ENCODE measurements around the gene ZNF813. TPM values are rescaled to one million over a fixed set of nuclear protein-coding genes. Genes with fewer than 3 reads are reported as not detected.
A peak's percentile ranks its signal among the peaks of the same experiment; 100 is the strongest.

Gene ZNF813
- polyA plus RNA-seq, 1 donor from 2014 or later, result 1.9 TPM

- Histone ChIP-seq H4K20me1 (ENCODE audit: insufficient read depth) (no peaks in the 10 kb centered on the region), H3K27ac (ENCODE audit: low read length) (no peak overlapping the region), H3K9ac (ENCODE audit: low read length) (no peak overlapping the region), H3K36me3 (ENCODE audit: insufficient read depth, low read length) (no peaks in the 10 kb centered on the region), H3K79me2 (replicated peaks; ENCODE audit: insufficient read depth, low read length) (no peaks in the 10 kb centered on the region), H3K9me3 (ENCODE audit: low read length) (no peaks in the 10 kb centered on the region), H3K9me2 (ENCODE audit: insufficient read depth, low read length) (no peaks in the 10 kb centered on the region), H3K4me3 (ENCODE audit: low read length) (no peak overlapping the region), H3K27me3 (ENCODE audit: insufficient read depth, low read depth, low read length) (no peaks in the 10 kb centered on the region), H3K4me2 (ENCODE audit: low read length) (no peak overlapping the region), H3F3A (ENCODE audit: insufficient read depth, low read length, poor library complexity, severe bottlenecking) (no peaks in the 10 kb centered on the region), H2AFZ (ENCODE audit: low read depth, low read length) (no peak overlapping the region)
- TF ChIP-seq CTCF (IDR thresholded peaks at IDR 0.05; ENCODE audit: poor library complexity, severe bottlenecking), result no peak
- TF ChIP-seq EZH2 (IDR thresholded peaks at IDR 0.05; ENCODE audit: borderline replicate concordance, insufficient read depth, low read length, poor library complexity, severe bottlenecking), result no peak
- TF ChIP-seq SMC3 (conservative IDR thresholded peaks at IDR 0.05; ENCODE audit: poor library complexity), result no peak
- TF ChIP-seq RAD21 (conservative IDR thresholded peaks at IDR 0.05), result no peak
- no peak for TF ChIP-seq REST (IDR thresholded peaks at IDR 0.05; ENCODE audit: borderline replicate concordance)
- TF ChIP-seq MXI1 (conservative IDR thresholded peaks at IDR 0.05; ENCODE audit: poor library complexity, severe bottlenecking), result no peak
- no peak for TF ChIP-seq POLR2AphosphoS5 (IDR thresholded peaks at IDR 0.05)
- no peak for TF ChIP-seq EP300 (conservative IDR thresholded peaks at IDR 0.05; ENCODE audit: poor library complexity, severe bottlenecking)
- TF ChIP-seq TAF1 (IDR thresholded peaks at IDR 0.05; ENCODE audit: low read depth), result no peak
Measured at GRCh38 chr19:53532362-53532761, 64.8 kb downstream of the ZNF813 start.

DNA sequence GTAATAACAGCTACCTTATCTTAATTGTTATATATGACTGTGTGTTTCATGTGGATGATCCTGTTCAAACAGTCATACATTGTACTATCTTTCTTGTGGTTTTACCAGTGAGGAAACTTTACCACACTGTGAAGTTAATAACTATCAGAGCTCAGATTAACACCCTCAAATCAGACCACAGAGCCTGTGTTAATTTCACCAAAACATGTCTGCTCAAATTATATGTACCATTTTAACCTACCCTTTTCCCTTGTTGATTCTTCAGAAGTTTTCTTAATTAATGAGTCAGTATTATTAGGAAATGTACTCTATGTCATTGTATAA is 68.7 kb downstream of the ZNF813 start:
- Histone ChIP-seq H2AFZ (ENCODE audit: low read depth, low read length) (no peak overlapping the region), H3K36me3 (ENCODE audit: insufficient read depth, low read length) (no peaks in the 10 kb centered on the region), H3K9ac (ENCODE audit: low read length) (no peak overlapping the region), H3K79me2 (replicated peaks; ENCODE audit: insufficient read depth, low read length) (no peaks in the 10 kb centered on the region), H3K9me2 (ENCODE audit: insufficient read depth, low read length) (no peaks in the 10 kb centered on the region), H3K27ac (ENCODE audit: low read length) (no peak overlapping the region), H3K4me3 (ENCODE audit: low read length) (no peak overlapping the region), H4K20me1 (ENCODE audit: insufficient read depth) (no peaks in the 10 kb centered on the region), H3K9me3 (ENCODE audit: low read length) (no peaks in the 10 kb centered on the region), H3F3A (ENCODE audit: insufficient read depth, low read length, poor library complexity, severe bottlenecking) (no peaks in the 10 kb centered on the region), H3K4me2 (ENCODE audit: low read length) (no peak overlapping the region), H3K27me3 (ENCODE audit: insufficient read depth, low read depth, low read length) (no peaks in the 10 kb centered on the region)
- no peak for TF ChIP-seq POLR2AphosphoS5 (IDR thresholded peaks at IDR 0.05)
- TF ChIP-seq EP300 (conservative IDR thresholded peaks at IDR 0.05; ENCODE audit: poor library complexity, severe bottlenecking), result no peak
- no peak for TF ChIP-seq MXI1 (conservative IDR thresholded peaks at IDR 0.05; ENCODE audit: poor library complexity, severe bottlenecking)
- no peak for TF ChIP-seq SMC3 (conservative IDR thresholded peaks at IDR 0.05; ENCODE audit: poor library complexity)

DNA sequence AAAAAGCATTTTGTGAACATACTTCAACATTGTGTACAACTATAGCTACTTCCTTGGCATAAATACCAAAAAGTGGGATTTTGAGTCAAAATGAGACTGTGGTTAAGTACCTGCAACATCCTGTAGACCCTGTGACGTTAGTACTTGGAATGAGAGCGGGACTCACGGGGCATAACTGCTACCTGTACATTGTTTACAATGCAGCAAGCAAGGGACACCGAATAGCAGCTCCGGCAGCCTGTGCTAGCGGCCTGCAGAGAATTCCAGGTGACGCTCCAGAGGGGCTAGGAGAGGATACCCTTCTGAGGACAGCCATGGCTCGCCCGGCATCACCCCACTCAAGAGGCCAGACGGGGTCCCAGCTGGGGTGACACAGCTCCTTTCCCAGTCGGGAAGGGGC is 69.6 kb downstream of the ZNF813 start:
- peak overlapping the region; percentile 65 for H3K9ac ChIP-seq (ENCODE audit: low read length)
- no peaks in the 10 kb centered on the region for H3K9me2 ChIP-seq (ENCODE audit: insufficient read depth, low read length)
- H3K27ac ChIP-seq (ENCODE audit: low read length), result peak overlapping the region; percentile 78
- TF ChIP-seq EZH2 (IDR thresholded peaks at IDR 0.05; ENCODE audit: borderline replicate concordance, insufficient read depth, low read length, poor library complexity, severe bottlenecking) (no peak), POLR2AphosphoS5 (IDR thresholded peaks at IDR 0.05) (no peak), REST (IDR thresholded peaks at IDR 0.05; ENCODE audit: borderline replicate concordance) (no peak), TAF1 (IDR thresholded peaks at IDR 0.05; ENCODE audit: low read depth) (no peak), MXI1 (conservative IDR thresholded peaks at IDR 0.05; ENCODE audit: poor library complexity, severe bottlenecking) (no peak), EP300 (conservative IDR thresholded peaks at IDR 0.05; ENCODE audit: poor library complexity, severe bottlenecking) (no peak), SMC3 (conservative IDR thresholded peaks at IDR 0.05; ENCODE audit: poor library complexity) (no peak), RAD21 (conservative IDR thresholded peaks at IDR 0.05) (no peak)
- H3K27me3 ChIP-seq (ENCODE audit: insufficient read depth, low read depth, low read length), result no peaks in the 10 kb centered on the region
- no peaks in the 10 kb centered on the region for H3K36me3 ChIP-seq (ENCODE audit: insufficient read depth, low read length)
- H3K4me3 ChIP-seq (ENCODE audit: low read length), result peak overlapping the region; percentile 78
- no peaks in the 10 kb centered on the region for H4K20me1 ChIP-seq (ENCODE audit: insufficient read depth)
- H3K4me2 ChIP-seq (ENCODE audit: low read length), result no peak overlapping the region
- no peak overlapping the region for H2AFZ ChIP-seq (ENCODE audit: low read depth, low read length)
- no peaks in the 10 kb centered on the region for H3F3A ChIP-seq (ENCODE audit: insufficient read depth, low read length, poor library complexity, severe bottlenecking)
- H3K79me2 ChIP-seq (replicated peaks; ENCODE audit: insufficient read depth, low read length), result no peaks in the 10 kb centered on the region
- H3K9me3 ChIP-seq (ENCODE audit: low read length), result no peaks in the 10 kb centered on the region
